Measurements from ENCODE around the gene COL18A1. TPM values are rescaled to one million over a fixed set of nuclear protein-coding genes. Genes with fewer than 3 reads are reported as not detected.

Gene COL18A1
- total RNA-seq, 1 experiment from 2014 or later = 676 TPM

DNA sequence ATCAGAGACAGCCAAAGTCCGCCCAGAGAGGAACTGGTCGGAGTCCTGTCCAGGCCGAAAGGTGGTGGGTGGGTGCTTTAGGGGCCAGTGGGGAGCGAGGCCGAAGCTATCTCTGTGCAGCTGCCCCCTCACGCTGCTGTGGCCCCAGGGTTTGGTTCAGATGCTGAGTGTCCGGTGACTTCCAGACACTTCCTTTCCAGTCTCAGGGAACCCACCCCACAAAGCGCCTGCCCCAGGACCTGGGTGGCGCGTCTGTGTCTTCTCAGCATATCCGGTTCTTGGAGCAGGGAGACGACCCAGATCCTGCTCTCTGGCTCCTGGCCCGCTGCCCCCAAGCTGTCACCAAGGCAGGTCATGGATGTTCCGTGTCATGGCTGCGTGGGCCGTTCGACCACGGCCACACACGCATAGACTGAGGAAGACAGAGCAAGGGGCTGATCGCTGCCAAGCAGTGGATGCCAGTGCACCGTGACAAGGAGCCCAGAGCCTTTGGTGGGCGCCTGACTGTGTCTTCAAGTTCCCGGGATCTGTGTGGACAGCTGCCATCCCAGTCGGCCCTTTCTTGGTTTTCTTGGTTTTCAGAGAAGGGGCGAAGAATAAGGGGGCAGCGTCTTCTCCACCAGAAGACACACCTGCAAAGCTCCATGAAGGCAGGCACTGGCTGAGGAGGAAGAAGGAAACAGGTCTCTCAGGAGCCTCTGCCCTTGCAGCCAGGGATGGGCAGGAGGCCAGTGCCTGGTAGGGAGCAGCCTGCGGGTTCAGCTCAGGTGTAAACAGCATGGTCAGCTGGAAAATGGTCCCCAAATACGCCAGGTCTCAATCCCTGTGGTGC, 22.9 kb upstream of the COL18A1 start:
- no TSS peak for BruUV-seq (replicated peaks)

DNA sequence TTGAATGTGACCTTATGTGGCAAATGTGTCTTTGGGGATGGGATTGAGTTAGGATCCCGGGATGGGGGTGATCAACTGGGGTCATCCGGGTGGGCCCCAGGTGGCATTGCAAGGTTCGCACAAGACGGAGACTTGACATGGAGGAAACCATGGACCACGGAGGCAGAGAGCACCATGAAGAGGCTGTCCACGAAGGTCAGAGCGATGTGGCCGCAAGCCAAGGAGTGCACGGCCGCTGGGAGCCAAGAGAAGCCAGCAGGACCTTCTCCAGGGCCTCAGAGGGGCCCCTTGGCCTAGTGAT, 22.3 kb upstream of the COL18A1 start:
- no peak overlapping the region for H3K27ac ChIP-seq (ENCODE audit: low read length)
- H3K9me3 ChIP-seq (ENCODE audit: control insufficient read depth, insufficient read depth, low read depth, low read length) = no peaks in the 10 kb centered on the region
- H3K27me3 ChIP-seq (ENCODE audit: control insufficient read depth, insufficient read depth, low read length) = no peaks in the 10 kb centered on the region
- TF ChIP-seq TCF7L2 (IDR thresholded peaks at IDR 0.05; ENCODE audit: low read depth, low read length) (no peak), POLR2AphosphoS5 (IDR thresholded peaks at IDR 0.05; ENCODE audit: low read depth, low read length) (no peak), SIN3A (IDR thresholded peaks at IDR 0.05; ENCODE audit: borderline replicate concordance, insufficient read depth, low read depth, low read length) (no peak)
- TF ChIP-seq, protein P1, sequence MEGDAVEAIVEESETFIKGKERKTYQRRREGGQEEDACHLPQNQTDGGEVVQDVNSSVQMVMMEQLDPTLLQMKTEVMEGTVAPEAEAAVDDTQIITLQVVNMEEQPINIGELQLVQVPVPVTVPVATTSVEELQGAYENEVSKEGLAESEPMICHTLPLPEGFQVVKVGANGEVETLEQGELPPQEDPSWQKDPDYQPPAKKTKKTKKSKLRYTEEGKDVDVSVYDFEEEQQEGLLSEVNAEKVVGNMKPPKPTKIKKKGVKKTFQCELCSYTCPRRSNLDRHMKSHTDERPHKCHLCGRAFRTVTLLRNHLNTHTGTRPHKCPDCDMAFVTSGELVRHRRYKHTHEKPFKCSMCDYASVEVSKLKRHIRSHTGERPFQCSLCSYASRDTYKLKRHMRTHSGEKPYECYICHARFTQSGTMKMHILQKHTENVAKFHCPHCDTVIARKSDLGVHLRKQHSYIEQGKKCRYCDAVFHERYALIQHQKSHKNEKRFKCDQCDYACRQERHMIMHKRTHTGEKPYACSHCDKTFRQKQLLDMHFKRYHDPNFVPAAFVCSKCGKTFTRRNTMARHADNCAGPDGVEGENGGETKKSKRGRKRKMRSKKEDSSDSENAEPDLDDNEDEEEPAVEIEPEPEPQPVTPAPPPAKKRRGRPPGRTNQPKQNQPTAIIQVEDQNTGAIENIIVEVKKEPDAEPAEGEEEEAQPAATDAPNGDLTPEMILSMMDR (IDR thresholded peaks at IDR 0.05) = no peak
- TF ChIP-seq, protein P2, sequence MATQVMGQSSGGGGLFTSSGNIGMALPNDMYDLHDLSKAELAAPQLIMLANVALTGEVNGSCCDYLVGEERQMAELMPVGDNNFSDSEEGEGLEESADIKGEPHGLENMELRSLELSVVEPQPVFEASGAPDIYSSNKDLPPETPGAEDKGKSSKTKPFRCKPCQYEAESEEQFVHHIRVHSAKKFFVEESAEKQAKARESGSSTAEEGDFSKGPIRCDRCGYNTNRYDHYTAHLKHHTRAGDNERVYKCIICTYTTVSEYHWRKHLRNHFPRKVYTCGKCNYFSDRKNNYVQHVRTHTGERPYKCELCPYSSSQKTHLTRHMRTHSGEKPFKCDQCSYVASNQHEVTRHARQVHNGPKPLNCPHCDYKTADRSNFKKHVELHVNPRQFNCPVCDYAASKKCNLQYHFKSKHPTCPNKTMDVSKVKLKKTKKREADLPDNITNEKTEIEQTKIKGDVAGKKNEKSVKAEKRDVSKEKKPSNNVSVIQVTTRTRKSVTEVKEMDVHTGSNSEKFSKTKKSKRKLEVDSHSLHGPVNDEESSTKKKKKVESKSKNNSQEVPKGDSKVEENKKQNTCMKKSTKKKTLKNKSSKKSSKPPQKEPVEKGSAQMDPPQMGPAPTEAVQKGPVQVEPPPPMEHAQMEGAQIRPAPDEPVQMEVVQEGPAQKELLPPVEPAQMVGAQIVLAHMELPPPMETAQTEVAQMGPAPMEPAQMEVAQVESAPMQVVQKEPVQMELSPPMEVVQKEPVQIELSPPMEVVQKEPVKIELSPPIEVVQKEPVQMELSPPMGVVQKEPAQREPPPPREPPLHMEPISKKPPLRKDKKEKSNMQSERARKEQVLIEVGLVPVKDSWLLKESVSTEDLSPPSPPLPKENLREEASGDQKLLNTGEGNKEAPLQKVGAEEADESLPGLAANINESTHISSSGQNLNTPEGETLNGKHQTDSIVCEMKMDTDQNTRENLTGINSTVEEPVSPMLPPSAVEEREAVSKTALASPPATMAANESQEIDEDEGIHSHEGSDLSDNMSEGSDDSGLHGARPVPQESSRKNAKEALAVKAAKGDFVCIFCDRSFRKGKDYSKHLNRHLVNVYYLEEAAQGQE (IDR thresholded peaks at IDR 0.05; ENCODE audit: insufficient read depth in 1 of 2, low read depth in 2 of 2, low read length in 1 of 2) = no peak
- CTCF ChIA-PET = no interaction called here
- intact Hi-C loops (cut with micrococcal nuclease; ENCODE audit: unreplicated experiment) = no loop called here
- no peak for DNase-seq (ENCODE audit: low read depth, low spot score)
- in situ Hi-C loops (cut with HindIII; ENCODE audit: low pct_unique_long_range_greater_than_20kb, low sequenced_read_pairs) = no loop called here
- ATAC-seq = no peak
- H3K4me3 ChIP-seq (ENCODE audit: low read depth in 2 of 2, low read length in 2 of 2) = no peak overlapping the region
- peaks cover 14% of the 10 kb centered on the region for H3K4me1 ChIP-seq (ENCODE audit: control insufficient read depth, insufficient read depth, low read length)
- no TSS peak for BruUV-seq (replicated peaks)
- H3K36me3 ChIP-seq (ENCODE audit: control insufficient read depth, insufficient read depth, low read length) = no peaks in the 10 kb centered on the region
- POLR2A ChIA-PET = no interaction called here

More for the DNA sequence above, 22.9 kb upstream of the COL18A1 start:
- TF ChIP-seq TCF7L2 (IDR thresholded peaks at IDR 0.05; ENCODE audit: low read depth, low read length) = no peak
- TF ChIP-seq SIN3A (IDR thresholded peaks at IDR 0.05; ENCODE audit: borderline replicate concordance, insufficient read depth, low read depth, low read length) = no peak
- TF ChIP-seq, protein P1 (IDR thresholded peaks at IDR 0.05) = no peak
- no peak for TF ChIP-seq POLR2AphosphoS5 (IDR thresholded peaks at IDR 0.05; ENCODE audit: low read depth, low read length)
- TF ChIP-seq, protein P2 (IDR thresholded peaks at IDR 0.05; ENCODE audit: insufficient read depth in 1 of 2, low read depth in 2 of 2, low read length in 1 of 2) = no peak
- Histone ChIP-seq H3K36me3 (ENCODE audit: control insufficient read depth, insufficient read depth, low read length) (no peaks in the 10 kb centered on the region), H3K4me3 (ENCODE audit: low read depth in 2 of 2, low read length in 2 of 2) (no peak overlapping the region), H3K27me3 (ENCODE audit: control insufficient read depth, insufficient read depth, low read length) (no peaks in the 10 kb centered on the region), H3K4me1 (ENCODE audit: control insufficient read depth, insufficient read depth, low read length) (peaks cover 15% of the 10 kb centered on the region), H3K27ac (ENCODE audit: low read length) (no peak overlapping the region), H3K9me3 (ENCODE audit: control insufficient read depth, insufficient read depth, low read depth, low read length) (no peaks in the 10 kb centered on the region)
- intact Hi-C loops (cut with micrococcal nuclease; ENCODE audit: unreplicated experiment) = no loop called here
- CTCF ChIA-PET = no interaction called here
- no peak for DNase-seq (ENCODE audit: low read depth, low spot score)
- ATAC-seq = no peak
- POLR2A ChIA-PET = no interaction called here
- in situ Hi-C loops (cut with HindIII; ENCODE audit: low pct_unique_long_range_greater_than_20kb, low sequenced_read_pairs) = no loop called here

Measured in Panc1 (cell line).